Breast epithelium (tissue), 3 donors: ENCODE measurements around the gene OR5J2.
"Not testable (repeated sequence)": the region's sequence is repeated elsewhere in the genome, so short reads cannot be mapped to it uniquely, and the experiment has no call there.

Source experiments
- CTCF ChIP-seq, 3 donors: fragments of 450-650 bp; IDR thresholded peaks; one replicate each; pipeline ENCODE4 v1.5.1; 2016 to 2017; ENCODE audit warnings: antibody characterized with exemption in 3 of 3, mild to moderate bottlenecking in 3 of 3, moderate library complexity in 3 of 3
- POLR2A ChIP-seq: fragments of 450-650 bp; IDR thresholded peaks from one replicate; pipeline ENCODE4 v1.6.1; 2016; ENCODE audit warnings: antibody characterized with exemption, mild to moderate bottlenecking, moderate library complexity
- POLR2AphosphoS5 ChIP-seq, 3 donors: sonication (generic); formaldehyde crosslinking; IDR thresholded peaks; one replicate each; pipeline ENCODE4 v1.6.1; 2017; ENCODE audit warnings: antibody characterized with exemption in 3 of 3

- TF ChIP-seq POLR2AphosphoS5 (IDR thresholded peaks at IDR 0.05); POLR2A; CTCF (IDR thresholded peaks at IDR 0.05): not testable (repeated sequence)
Measured at GRCh38 chr11:56143681-56144080, 32.7 kb upstream of the OR5J2 start.
